NCI-H82 treated with DMSO at 0.1 percent for 48 hours (cell line): ENCODE data around the gene GFOD1.
"Not testable (repeated sequence)": the region's sequence is repeated elsewhere in the genome, so short reads cannot be mapped to it uniquely, and the experiment has no call there.

ENCODE experiments used
- DNase-seq: peaks from one replicate; lab custom pipeline; 2025; ENCODE audit not compliant: unreplicated experiment; lab: John Stamatoyannopoulos, UW

GFOD1 gene

DNA sequence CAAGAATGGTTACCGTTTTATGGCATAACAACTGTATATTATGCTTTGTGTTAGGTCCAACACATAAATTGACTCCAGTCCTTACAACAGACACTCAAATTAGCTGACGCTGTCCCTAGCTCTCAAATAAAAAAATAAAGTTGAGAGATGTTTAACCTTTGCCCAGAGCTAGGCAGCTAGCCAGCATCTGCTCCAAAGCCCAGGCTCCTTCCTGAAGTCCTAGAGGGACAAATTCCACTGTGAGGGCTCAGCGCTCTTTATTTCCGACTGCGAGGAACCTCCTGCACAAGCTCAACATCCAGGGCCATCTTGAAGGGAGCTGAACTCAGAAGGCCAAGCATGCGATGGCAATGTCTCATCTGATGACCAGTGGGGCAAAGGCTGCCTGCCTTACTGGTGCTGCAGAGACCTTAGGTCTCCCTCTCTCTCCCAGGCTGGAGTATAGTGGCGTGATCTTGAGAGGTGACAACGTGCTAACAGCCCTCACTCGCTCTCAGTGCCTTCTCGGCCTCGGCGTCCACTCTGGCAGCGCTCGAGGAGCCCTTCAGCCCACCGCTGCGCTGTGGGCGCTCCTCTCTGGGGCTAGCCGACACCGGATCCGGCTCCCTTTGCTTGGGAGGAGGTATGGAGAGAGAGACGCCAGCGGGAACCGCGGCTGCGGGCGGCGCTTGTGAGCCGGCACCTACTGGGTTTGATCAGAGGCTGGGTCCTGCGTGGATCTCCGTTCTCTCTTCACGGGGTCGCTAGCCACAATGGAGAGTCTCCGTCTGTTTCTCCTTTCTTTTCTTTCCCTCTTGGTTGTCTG is 24.7 kb upstream of the GFOD1 start:
- DNase-seq, result no peak

DNA sequence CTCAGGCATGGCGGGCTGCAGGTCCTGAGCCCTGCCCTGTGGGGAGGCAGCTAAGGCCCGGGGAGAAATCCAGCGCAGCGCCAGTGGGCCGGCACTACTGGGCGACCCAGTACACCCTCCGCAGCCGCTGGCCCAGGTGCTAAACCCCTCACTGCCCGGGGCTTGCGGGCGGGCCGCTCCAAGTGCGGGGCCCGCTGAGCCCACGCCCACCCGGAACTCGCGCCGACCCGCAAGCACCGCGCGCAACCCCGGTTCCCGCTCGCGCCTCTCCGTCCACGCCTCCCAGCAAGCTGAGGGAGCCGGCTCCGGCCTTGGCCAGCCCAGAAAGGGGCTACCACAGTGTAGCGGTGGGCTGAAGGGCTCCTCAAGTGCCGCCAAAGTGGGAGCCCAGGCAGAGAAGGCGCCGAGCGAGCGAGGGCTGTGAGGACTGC is 23.8 kb upstream of the GFOD1 start:
- not testable (repeated sequence) for DNase-seq

DNA sequence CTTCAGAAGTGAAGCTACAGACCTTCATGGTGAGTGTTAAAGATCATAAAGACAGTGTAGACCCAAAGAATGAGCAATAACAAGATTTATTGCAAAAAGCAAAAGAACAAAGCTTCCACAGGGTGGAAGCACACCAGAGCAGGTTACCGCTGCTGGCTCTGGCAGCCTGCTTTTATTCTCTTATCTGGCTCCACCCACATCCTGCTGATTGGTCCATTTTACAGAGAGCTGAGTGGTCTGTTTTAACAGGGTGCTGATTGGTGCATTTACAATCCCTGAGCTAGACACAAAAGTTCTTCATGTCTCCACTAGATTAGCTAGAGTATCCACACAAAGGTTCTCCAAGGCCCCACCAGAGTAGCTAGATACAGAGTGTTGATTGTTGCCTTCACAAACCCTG is 23.0 kb upstream of the GFOD1 start:
- not testable (repeated sequence) for DNase-seq

DNA sequence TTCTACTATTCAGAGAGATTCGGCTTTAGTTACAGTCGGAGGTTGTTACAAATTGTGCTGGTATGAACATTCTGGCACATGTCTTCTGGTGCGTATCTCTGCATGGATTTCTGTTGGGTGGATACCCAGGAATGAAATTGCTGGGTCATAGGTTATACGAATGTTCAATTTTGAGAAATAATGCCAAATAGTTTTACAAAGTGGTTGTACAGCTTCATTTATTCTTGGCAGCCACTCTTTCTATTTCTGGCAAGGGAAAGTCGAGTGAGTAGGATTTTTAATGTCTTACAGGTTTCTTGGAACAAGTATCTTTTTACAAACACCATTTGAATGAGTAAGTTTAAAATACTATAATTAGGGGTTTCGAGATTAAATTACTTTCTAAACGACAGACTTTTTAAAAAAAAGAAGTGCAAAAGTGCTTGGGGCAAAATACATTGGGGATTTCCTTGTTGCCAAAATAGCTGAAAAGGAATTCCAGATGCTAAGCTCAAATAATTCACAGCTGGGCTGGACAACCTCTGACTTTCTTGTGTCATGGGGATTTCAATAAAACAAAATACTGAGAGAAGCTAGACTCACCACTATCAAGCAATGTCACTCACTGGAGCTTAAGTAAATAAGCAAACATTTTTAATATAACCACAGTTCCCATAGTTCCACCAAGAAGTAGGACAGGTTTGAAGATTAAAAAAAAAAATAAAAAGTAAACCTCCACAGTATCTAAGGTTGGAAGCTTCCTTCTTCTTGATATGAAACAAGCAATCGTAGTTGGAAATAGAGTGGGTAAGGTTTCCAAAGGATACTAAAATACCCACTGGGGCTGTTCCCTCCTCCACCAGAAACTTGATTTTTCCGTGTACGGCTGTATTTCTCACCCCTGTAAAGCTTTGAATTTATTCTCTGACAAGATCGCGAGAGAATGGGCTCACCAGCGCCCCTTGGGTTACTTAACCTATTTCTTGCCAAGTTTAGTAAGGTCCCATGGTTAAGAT is 21.6 kb upstream of the GFOD1 start:
- DNase-seq, result no peak

DNA sequence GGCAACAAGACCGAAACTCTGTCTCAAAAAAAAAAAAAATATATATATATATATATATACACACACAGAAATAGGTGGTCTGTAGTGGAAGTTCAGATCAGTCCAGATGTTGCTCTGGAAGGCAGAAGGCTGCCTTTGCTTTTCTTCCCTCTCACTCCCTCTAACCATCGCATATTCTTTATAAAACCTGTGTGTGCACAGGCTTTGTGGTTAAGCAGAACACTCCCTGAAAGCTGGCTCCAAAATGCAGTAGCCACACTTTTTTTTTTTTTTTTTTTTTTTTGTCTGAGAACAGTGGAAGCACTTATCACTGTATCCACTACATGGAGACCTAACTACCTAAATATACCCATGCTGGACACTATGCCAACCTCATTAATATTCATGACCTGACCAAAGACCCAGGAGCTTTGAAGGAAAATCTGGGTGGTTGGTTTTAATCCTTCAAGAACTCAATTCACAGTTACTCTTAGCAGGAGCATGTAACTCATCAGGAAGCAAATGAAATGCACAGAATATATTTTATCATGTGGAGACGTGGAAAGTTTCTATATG is 20.0 kb upstream of the GFOD1 start:
- DNase-seq, result no peak

DNA sequence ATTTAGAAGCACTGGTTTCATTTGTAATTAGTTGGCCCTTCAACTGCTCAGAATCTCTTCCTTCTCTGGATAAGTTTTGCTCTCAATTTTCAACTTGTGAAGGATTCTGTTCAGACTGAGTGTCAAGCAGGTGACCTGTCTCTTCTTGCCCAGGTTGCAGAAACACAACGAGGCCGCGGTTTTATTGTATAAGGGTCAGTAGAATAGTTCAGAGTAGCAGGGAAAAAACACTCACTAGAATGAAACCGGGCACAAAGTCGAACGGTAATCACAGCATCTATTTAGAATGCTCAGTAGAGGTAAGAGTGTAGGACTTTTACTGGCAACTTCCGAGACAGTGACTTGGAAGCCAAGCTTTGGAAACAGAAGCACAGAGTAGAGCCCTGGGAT is 17.9 kb upstream of the GFOD1 start:
- DNase-seq, result no peak

DNA sequence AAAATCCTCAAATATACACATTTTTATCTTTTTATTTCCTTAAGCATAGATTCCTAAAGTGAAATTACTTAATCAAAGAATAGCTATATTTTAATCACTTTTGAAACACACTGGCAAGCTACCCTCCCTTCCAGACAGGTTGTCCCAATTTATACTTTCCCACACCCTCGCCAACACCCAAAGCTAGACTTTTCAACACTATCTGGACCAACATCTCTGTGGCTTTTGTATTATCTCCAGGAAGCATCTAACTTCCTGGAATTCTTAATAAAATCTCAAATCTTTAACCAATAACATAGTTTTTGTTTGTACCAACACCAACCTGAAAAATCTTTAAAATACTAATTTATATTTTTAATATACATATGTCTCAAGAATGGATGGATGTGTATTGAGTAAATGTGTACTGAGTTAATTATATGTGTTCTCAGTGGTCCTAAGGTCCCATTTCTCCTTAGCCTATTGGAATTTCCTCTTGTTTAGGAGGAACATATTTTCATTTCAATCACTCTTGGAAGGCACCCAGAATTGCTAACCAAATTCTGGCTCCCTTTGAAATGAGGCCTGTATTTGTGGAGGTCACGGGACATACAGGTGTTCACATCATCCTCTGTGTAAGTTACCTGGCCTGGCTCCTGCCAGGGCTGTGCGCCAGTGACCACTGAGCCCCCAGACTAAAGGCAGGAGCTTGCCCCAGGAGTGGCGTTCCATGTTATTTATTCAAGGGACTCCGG is 17.4 kb upstream of the GFOD1 start:
- no peak for DNase-seq

DNA sequence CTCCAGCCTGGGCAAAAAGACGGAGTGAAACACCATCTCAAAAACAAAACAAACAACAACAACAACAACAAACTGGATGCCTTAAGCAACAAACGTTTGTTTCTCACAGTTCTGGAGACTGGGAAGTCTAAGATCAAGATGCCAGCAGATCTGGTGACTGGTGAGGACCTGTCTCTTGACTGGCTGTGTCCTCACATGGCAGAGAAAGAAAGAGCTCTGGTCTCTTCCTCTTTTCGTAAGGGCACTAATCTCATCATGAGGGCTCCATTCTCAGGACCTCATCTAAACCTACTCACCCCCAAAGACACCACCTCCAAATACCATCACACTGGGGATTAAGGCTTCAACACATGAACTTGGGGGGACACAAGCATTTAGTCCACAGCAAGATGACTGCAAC is 13.5 kb upstream of the GFOD1 start:
- no peak for DNase-seq

DNA sequence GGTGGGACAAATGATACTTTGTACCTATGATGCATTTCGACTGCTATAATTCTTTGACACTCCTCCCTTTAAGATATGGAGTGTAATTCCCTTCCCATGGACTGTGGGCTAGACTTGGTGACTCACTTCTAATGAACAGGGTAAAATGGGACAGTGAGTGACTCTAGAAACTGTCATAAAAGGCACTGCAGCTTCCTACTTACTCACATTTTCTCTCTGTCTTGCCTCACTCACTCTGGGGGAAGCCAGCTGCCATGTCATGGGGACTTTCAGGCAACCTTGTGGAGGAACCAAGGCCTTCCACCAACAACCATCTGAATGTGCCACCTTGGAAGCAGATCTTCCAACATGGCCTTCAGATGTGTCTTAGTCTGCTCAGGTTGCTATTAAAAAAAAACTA is 12.9 kb upstream of the GFOD1 start:
- no peak for DNase-seq

DNA sequence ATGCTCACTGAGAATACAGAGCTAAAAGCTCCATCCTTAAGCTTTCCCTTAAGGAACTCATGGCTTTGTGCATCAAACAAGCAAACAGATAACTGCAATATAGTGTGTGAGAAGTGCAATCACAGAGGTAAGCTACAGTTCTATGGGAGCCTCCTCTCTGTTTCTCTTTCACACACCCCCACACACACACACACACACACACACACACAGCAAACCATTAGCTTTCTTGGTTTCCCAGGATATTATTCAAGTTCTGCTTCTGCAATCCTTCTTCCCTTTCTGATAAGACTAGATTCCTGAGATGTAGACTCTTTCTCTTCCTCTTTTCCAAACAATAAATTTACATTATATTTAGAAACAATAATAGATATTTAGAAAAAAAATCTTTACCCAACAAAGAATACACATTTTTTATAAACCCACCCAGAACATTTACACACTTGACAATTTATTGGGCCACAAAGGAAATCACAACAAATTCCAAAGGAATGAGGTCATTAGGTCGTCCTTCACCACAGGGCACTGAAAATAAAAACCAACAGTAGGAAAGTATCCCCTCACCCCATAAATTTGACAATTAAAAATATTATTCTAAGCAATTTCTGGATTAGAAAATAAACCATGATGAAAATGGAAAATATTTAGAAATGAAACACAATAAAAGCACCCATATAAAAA is 9.3 kb upstream of the GFOD1 start:
- DNase-seq, result no peak

DNA sequence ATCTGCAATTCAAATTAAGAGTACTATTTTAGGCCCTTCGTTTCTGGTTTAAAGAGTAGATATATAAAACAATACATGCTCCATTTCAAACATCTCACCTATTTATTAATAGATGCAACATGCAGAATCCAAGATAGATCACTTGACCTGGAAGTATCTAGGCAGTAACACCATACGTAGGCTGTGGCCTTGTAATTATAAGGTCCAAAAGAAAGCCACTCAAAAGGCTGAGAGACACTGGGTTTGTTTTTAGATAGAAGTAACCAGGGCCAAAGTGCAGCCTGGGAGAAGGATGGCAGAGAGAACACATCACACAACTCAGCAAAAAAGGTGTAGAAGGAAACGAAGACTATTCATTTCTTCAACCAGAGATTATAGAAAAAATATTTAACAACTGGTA is 8.4 kb upstream of the GFOD1 start:
- DNase-seq, result no peak

DNA sequence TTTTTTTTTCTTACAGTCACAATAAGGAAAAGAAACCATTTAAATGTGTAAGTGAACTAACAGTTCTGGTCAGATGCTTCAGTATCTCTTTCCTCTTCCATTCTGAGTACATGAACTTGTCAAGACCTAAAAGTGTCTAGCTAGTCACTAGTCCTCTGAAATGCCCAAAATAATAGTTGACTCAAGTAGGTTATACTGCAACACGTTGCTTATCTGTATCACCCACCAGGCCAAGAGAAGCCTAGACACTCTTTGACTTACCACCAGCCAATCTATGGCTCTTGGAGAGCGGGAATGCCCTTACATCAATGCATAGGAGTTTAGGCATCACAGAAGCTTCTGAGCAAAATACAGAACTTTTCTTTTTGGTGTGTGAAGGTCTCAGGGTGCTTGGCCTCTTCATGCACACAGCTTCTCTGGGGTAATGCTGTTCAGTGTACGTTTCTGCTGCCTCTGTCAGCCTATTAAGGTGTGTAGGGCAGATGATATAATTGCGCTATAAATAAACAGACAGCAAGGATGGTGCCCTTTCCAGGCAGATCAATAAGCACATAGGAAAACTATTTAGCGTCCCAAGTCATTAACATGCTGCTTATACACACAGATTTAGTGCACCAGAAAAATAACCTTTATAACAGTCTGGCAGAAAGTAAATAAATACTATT is 7.8 kb upstream of the GFOD1 start:
- no peak for DNase-seq

DNA sequence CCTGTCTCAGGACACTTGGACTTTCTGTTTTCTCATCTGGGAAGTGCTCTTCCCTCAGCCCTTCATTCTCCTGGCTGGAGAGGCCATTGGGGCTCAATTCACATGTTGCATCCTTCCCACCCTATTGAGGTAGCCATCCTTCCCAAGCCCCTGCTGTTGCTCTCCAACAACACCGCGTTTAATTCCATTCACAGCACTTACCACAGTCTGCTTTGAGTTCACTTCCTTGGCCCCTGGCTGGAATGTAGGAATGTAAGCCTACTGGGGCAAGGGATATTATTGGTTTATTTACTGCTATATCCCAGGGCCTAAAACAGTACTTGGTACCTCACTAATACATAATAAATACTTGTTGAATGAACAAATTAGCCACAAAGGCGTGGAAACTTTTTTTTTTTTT is 6.7 kb upstream of the GFOD1 start:
- DNase-seq, result no peak

DNA sequence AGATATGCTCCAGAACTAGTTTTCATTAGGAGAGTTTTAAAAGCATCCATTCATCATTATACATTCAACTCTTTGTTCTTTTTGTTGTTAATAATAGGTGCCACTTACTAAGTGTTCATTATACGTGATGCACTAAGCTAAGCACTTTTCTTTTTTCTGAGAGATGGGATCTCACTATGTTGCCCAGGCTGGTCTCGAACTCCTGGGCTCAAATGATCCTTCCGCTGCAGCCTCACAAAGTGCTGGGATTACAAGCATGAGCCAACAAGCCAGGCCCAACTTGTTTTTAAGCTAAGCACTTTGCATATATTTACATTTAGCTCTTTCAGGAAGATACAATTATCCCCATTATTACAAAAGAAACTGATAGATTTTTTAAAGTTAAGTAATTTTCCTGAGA is 5.7 kb upstream of the GFOD1 start:
- no peak for DNase-seq

DNA sequence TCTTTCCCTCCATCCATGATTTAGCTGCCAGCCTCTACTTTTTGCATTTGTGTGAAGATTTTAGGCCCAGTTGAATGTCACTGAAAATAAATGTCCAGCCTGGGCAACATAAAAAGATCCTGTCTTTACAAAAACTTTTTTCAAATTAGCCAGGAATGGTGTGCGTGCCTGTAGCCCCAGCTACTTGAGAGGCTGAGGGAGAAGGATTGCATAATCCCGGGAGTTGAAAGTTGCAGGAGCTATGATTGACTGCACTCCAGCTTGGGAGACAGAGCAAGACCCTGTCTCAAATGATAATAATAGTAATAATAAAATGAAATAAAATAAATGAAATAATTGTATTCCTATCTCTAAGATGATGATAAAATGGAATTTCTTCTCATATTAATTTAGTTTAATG is 5.0 kb upstream of the GFOD1 start:
- no peak for DNase-seq

DNA sequence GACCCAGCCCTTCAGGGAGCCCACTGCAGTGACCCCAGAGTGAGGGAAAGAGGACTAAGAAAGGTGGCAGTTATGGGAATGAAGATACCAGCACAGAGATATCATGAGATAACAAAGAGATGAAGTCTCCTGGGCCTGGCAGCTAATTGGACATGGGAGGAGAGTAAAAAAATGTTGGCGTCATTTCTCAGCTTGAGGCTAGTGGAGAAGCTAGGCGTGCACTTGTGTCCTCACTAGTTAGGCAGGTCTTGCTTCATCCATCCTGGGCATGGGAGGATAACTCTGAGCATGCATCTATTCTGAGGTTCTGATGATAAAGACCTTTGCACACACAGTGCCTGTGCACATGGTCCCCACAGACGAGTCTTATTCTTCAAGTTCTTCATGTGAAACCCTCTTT is 4.1 kb upstream of the GFOD1 start:
- no peak for DNase-seq

DNA sequence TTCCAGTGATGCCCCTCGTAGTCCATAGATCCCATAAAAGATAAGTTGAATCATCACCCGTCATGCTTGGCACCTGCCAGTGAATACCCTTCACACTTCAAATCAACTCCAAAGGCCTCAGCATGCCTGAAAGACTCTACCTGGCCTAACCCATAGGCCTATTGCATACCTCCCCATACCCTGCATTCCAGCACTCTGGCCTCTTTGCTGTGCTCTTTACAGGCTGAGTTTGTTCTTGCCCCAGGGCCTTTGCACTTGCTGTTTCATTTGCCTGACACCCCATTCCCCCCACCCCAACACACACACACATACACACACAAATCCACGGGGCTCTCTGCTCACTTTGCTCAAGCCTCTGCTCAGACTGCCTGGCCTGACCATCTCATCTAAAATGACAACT is 3.0 kb upstream of the GFOD1 start:
- no peak for DNase-seq

DNA sequence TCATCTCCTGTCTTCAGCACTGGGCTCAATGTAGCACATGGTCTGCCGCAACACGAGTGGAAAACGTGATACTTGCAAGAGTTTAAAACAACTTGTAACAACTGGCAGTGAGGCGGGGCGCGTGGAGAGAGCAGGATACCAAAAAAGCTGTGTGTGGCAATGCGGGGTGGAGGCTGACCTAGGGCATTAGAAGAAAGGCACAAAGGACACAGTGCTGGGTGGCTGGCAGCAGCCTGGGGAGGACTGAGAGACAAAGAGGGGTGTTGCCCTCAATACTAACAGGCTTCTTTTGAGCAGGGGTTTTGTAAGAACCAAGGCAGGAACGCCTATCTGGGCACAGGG is 1.5 kb upstream of the GFOD1 start:
- DNase-seq, result no peak

DNA sequence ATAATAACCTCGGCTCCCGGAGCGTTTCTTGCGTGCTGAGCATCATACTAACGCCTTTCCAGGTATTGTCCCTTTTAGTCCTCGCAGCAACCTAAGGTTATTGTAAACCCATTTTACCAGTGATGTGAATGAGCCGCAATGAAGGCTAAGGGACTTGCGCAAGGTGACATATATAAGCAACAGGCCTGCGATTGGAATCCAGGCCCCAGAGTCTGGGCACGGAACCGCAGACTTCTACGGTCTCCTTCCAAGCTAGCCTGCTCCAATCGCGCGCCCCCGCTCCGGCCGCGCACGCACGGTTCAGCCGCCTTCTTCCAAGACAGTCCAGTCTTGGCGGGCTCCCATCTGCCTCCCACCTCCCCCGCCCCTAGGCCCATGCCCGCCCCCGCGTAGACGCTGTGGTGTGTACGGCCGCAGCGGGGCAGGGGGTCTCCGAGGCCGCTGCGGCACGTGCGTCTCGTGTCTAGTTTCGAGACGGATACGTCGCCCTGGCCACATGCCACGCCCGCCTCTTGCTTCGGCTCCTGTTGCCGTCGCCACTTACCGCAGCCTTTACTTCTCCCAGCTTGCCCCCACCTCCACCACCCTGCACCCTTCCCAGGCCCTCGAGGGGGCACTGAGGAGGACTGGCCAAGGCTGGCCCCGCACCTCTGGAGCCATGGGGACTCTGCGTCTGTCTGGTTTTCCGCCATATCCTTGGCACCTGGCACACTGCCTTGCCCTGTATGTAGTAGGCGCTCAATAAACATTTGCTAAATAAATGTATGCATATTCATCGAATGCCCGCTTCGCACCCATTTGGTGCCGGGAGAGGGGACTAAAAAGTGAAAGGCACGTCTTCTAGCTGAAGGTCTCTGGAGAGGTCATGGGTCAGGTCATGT is 855 bp upstream of the GFOD1 start:
- DNase-seq, result no peak
